Measurements from ENCODE around the gene PKNOX2.

Gene PKNOX2

GRCh38 chr11:125320347-125321076, 156.0 kb downstream of the PKNOX2 start:
- no peak for DNase-seq

- no peak for DNase-seq
Observed at GRCh38 chr11:125322289-125322688, 157.7 kb downstream of the PKNOX2 start.

GRCh38 chr11:125325196-125325595, 160.6 kb downstream of the PKNOX2 start:
- no peak for DNase-seq

- no peak for DNase-seq
Observed at GRCh38 chr11:125326126-125326525, 161.6 kb downstream of the PKNOX2 start.

- DNase-seq, result no peak
Observed at GRCh38 chr11:125327518-125328224, 163.1 kb downstream of the PKNOX2 start.

- DNase-seq, result no peak
Observed at GRCh38 chr11:125328225-125328580, 163.7 kb downstream of the PKNOX2 start.

- DNase-seq, result no peak
Observed at GRCh38 chr11:125329786-125330185, 165.2 kb downstream of the PKNOX2 start.

- DNase-seq, result no peak
Observed at GRCh38 chr11:125330462-125331325, 166.1 kb downstream of the PKNOX2 start.

- no peak for DNase-seq
Observed at GRCh38 chr11:125331357-125332035, 166.9 kb downstream of the PKNOX2 start.

- DNase-seq, result no peak
Observed at GRCh38 chr11:125332821-125333220, 168.3 kb downstream of the PKNOX2 start.

- DNase-seq, result no peak
Observed at GRCh38 chr11:125333354-125334073, 169.0 kb downstream of the PKNOX2 start.

GRCh38 chr11:125335106-125335505, 170.6 kb downstream of the PKNOX2 start:
- DNase-seq, result no peak

- DNase-seq, result no peak
Observed at GRCh38 chr11:125337836-125338834, 173.6 kb downstream of the PKNOX2 start.

GRCh38 chr11:125338886-125339811, 174.6 kb downstream of the PKNOX2 start:
- DNase-seq, result no peak

GRCh38 chr11:125341676-125342075, 177.1 kb downstream of the PKNOX2 start:
- no peak for DNase-seq

GRCh38 chr11:125342281-125342930, 177.9 kb downstream of the PKNOX2 start:
- no peak for DNase-seq

- DNase-seq, result no peak
Observed at GRCh38 chr11:125343086-125343717, 178.7 kb downstream of the PKNOX2 start.

GRCh38 chr11:125343718-125344131, 179.2 kb downstream of the PKNOX2 start:
- no peak for DNase-seq
